Glomerular visceral epithelial cell (primary cell): ENCODE measurements around the gene CCT8.

Experiments used
- DNase-seq: peaks from one replicate; pipeline ENCODE4 v3.0.0-alpha.2; 2016; ENCODE audit errors: extremely low spot score

Gene CCT8

GRCh38 chr21:29078869-29079767, 5.7 kb upstream of the CCT8 start:
- DNase-seq, result peak; percentile 41

- peak; percentile 29 for DNase-seq
Measured at GRCh38 chr21:29077651-29078090, 4.2 kb upstream of the CCT8 start.

- peak; percentile 19 for DNase-seq
Measured at GRCh38 chr21:29076731-29077640, 3.5 kb upstream of the CCT8 start.

DNA sequence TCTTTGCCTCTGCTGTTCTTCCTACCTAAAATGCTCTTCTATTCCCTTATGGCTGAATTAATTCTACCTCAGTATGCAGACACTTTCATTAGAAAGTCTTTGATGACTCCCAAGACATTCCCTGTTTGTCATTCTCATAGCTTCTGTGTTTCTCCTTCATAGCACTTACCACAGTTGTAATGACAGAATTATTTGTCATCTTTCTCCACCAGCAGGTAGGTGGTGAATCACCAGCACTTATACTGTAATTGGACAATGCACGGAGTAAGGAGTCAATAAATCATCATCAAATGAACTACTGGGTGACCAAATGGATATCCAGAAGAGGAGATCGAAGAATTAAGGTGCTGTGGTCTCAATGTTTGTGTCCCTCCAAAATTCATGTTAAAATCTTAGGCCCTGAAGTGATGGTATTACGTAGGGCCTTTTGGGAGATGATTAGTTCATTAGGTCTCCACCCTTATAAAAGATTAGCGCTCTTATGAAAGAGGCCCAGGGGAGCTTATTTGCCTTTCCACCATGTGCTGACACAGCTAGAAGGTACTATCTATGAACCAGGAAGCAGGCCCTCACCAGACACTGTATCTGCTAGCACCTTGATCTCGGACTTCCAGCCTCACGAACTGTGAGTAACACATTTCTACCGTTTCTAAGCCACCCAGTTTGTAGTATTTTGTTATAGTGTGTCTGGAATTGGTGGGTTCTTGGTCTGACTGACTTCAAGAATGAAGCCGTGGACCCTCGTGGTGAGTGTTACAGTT, 2.4 kb upstream of the CCT8 start:
- peak; percentile 50 for DNase-seq

GRCh38 chr21:29074783-29075182, 1.3 kb upstream of the CCT8 start:
- no peak for DNase-seq

- DNase-seq, result no peak
Measured at GRCh38 chr21:29074007-29074376, 544 bp upstream of the CCT8 start.

- DNase-seq, result peak; percentile 23
Measured at GRCh38 chr21:29072873-29073221, 601 bp downstream of the CCT8 start.

GRCh38 chr21:29064850-29065481, 8.5 kb downstream of the CCT8 start:
- DNase-seq, result no peak

GRCh38 chr21:29056538-29057050, 16.9 kb downstream of the CCT8 start:
- DNase-seq, result no peak

- DNase-seq, result no peak
Measured at GRCh38 chr21:29056005-29056404, 17.4 kb downstream of the CCT8 start.

DNA sequence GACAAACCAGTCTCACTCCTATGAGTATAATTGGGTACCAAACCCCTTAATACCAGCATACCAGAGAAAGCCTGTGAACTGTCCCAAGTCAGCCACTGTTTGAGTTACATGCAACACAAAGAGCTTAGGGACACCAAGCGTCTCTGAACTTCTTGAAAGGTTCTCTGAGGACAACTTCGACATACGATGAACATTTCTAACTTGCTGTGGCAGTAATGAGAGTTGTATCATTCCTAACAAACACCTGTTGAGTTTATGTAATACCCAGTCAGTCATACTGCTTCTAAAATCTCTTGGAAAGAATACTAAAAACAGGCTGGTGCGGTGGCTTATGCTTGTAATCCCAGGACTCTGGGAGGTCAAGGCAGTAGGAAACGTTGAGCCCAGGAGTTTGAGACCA, 18.4 kb downstream of the CCT8 start:
- no peak for DNase-seq

- no peak for DNase-seq
Measured at GRCh38 chr21:29053656-29054055, 19.8 kb downstream of the CCT8 start.

DNA sequence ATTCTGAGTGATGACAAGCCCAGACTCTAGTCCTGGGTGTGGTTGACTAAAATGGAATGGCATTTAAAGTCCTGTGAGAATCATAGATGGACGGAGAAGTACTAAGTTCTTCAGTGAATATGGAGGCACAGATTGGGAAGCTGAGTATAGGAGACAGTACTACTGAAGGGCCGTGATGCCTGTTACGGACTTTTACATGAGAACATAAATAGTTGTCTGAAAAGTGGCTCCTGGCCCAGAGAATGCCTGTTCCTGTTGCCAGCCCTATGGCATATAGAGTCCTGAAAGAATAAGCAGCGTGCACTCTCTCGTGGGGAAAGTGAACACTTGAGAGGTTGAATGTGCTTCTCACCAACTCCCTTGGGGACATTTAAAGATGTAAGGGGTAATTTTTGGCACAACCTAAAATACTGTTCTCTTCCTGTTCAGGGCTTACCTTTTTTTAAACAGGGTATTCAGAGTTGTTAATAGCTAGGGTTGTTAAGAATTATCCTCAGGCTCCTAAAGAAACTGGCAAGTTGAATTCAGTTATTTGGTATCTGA, 20.4 kb downstream of the CCT8 start:
- no peak for DNase-seq

- DNase-seq, result no peak
Measured at GRCh38 chr21:29052224-29052623, 21.2 kb downstream of the CCT8 start.

DNA sequence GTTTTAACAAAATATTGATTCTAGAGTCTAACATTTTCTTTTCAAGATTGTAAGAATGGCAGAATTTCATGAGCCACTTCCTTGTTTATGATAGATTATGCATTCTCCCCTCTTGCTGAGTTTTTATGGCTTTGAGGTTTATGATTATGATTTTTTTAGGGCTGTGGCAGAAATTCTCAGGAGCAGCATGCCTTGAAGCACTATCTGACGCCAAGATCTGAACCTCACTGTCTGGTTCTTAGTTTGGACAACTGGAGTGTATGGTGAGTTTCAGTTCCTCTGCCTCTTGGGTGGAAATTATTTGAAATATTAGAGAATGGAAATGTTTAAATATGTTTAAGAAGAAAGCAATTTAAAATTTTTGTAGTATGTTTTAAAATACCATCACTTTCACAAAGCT, 38.8 kb downstream of the CCT8 start:
- no peak for DNase-seq

DNA sequence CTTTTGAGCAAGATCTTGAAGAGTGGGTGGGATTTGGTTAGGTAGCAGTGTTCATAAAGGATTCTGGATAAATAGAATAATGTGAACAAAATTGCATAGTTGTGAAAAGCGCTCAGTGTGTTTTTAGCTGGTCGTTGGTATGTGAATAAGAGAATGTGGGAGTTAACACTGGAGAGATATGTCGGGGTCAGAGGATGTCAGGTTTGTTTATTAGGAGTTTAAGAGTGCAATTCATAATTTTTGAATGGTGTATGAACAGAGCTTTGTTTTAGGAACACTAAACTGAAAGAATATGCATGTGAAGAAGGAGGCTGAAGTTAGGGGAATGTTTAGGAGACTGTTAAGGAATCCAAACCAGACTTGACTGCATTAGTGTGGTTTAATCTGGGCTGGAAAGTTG, 39.6 kb downstream of the CCT8 start:
- DNase-seq, result no peak

DNA sequence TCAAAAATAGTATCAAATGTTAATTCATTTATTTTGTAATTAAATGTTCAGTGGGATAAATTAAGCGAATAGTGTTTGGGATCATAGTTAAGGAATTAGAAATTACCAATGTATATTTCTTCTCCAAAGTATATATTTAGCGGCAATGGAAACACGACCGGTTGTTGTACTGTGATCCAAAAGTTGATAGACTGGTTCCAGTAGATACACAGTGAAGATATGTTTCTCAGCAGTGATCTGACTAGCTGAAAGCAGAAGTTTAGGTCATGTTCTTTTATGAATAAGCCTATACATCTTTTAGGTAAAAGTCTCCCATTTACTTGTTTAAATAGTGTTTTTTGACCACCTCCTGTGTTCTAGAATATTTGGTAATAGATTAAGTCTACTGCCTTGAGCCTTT, 40.1 kb downstream of the CCT8 start:
- DNase-seq, result no peak

GRCh38 chr21:29030909-29031308, 42.5 kb downstream of the CCT8 start:
- DNase-seq, result no peak

DNA sequence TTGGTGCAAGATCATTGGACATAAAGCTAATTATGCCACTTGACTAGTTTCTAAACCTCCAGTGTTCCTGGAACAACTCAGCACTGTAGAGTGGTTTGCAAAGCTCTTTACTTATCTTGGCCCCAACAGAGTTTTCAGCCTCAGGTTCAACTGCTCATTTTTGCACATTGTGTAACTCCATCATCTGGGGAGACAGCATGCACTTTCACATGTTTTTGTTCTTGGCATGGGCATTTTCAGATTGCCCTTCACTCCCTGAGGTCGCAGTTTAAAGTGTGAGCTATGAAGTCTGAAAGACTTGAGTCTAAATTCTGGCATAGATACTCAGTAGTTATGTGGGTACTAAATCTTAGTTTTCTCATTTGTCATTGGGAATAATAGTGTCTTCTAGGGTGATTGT, 43.9 kb downstream of the CCT8 start:
- DNase-seq, result no peak

DNA sequence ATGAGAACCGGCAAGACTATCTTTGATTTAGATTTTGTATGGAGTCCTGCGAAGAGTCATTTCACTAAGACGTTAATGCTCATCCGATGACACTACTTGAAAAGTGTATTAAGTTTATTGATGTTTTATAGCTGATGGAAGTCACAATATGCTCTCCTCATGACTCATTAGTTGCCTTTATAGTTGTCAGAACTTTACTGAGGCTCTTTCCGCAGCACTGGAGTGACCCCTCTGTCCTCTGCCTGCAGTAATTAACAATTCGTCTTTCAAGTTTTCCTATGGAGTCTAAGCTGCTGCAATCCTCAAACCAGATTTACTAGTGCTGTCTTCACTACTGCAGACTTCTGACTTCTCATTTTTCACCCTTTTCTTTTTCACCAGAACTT, 48.1 kb downstream of the CCT8 start:
- DNase-seq, result peak; percentile 26
